Endothelial cell (in vitro differentiated cells): ENCODE measurements around the gene UBXN4. TPM values are rescaled to one million over a fixed set of nuclear protein-coding genes. Genes with fewer than 3 reads are reported as not detected.
A peak's percentile ranks its signal among the peaks of the same experiment; 100 is the strongest.

ENCODE experiments used
- DNase-seq: peaks from one replicate; pipeline ENCODE4 v3.0.0; 2021; ENCODE audit warnings: low spot score
- H3K27ac Mint-ChIP-seq: one replicate; pipeline ENCODE4 v1.8.0; 2021; ENCODE audit warnings: mixed read lengths, inconsistent platforms; ENCODE audit not compliant: unreplicated experiment
- H3K27me3 Mint-ChIP-seq: one replicate; pipeline ENCODE4 v1.8.0; 2021; ENCODE audit warnings: mild to moderate bottlenecking, moderate library complexity, mixed read lengths, inconsistent platforms; ENCODE audit not compliant: unreplicated experiment
- H3K36me3 Mint-ChIP-seq: one replicate; pipeline ENCODE4 v1.8.0; 2021; ENCODE audit warnings: mild to moderate bottlenecking, low read depth, mixed read lengths, inconsistent platforms; ENCODE audit not compliant: unreplicated experiment
- H3K4me1 Mint-ChIP-seq: one replicate; pipeline ENCODE4 v1.8.0; 2021; ENCODE audit warnings: mild to moderate bottlenecking, mixed read lengths, inconsistent platforms; ENCODE audit not compliant: unreplicated experiment
- H3K4me3 Mint-ChIP-seq: one replicate; pipeline ENCODE4 v1.8.0; 2021; ENCODE audit warnings: mild to moderate bottlenecking, mixed read lengths, inconsistent platforms; ENCODE audit not compliant: unreplicated experiment
- H3K9me3 Mint-ChIP-seq: one replicate; pipeline ENCODE4 v1.8.0; 2021; ENCODE audit warnings: mixed read lengths, inconsistent platforms; ENCODE audit not compliant: unreplicated experiment
- CTCF ChIP-seq: fragments of 200-600 bp; sonication (generic); IDR thresholded peaks from one replicate; pipeline ENCODE4 v1.5.0; 2021; ENCODE audit warnings: antibody characterized with exemption; ENCODE audit not compliant: unreplicated experiment
- total RNA-seq: library from RNA; stranded (reverse); fragmentation: NEBNext Ultra II Directional; extraction: Animal tissue kit (Norgen Biotek cat#: 25700); gene quantifications from one replicate; pipeline ENCODE4 v1.2.1, GENCODE V29; 2021; ENCODE audit not compliant: unreplicated experiment

Gene UBXN4
- total RNA-seq, 1 donor from 2014 or later, result 101 TPM

DNA sequence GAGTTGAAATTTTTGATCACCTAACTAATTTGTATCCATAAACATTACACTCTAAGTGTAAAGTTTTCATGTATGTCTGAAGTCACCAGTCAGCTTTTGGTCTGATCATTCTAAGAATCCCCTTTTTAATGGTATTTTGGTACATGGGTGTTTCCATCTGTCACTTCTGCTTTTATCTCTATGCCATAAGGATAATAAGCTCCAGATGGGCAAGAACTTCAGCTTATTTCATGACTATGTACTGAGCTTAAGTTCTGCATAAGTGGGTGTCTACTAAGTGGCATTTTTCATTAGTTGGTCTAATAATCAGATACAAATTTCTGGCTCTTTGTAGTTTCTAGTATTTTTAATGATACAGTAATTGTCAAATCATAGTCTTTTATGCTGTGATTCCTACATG is 20.4 kb downstream of the UBXN4 start:
- TF ChIP-seq CTCF, result no peak
- Mint-ChIP-seq H3K36me3 (peaks cover 9% of the 10 kb centered on the region), H3K27me3 (no peaks in the 10 kb centered on the region), H3K27ac (peak overlapping the region; percentile 93), H3K4me3 (no peak overlapping the region), H3K4me1 (peaks cover 28% of the 10 kb centered on the region), H3K9me3 (no peaks in the 10 kb centered on the region)
- no peak for DNase-seq

GRCh38 chr2:135762530-135762929 is 20.9 kb downstream of the UBXN4 start:
- Mint-ChIP-seq H3K9me3 (no peaks in the 10 kb centered on the region), H3K27me3 (no peaks in the 10 kb centered on the region), H3K4me3 (no peak overlapping the region), H3K27ac (peak overlapping the region; percentile 93), H3K36me3 (peaks cover 8% of the 10 kb centered on the region), H3K4me1 (peaks cover 28% of the 10 kb centered on the region)
- peak; percentile 10 for DNase-seq
- no peak for TF ChIP-seq CTCF

GRCh38 chr2:135768863-135769262 is 27.2 kb downstream of the UBXN4 start:
- H3K27me3 Mint-ChIP-seq, result no peaks in the 10 kb centered on the region
- no peak for TF ChIP-seq CTCF
- no peak overlapping the region for H3K4me3 Mint-ChIP-seq
- no peaks in the 10 kb centered on the region for H3K4me1 Mint-ChIP-seq
- H3K27ac Mint-ChIP-seq, result no peak overlapping the region
- H3K9me3 Mint-ChIP-seq, result no peaks in the 10 kb centered on the region
- no peak for DNase-seq
- peaks cover 36% of the 10 kb centered on the region for H3K36me3 Mint-ChIP-seq

DNA sequence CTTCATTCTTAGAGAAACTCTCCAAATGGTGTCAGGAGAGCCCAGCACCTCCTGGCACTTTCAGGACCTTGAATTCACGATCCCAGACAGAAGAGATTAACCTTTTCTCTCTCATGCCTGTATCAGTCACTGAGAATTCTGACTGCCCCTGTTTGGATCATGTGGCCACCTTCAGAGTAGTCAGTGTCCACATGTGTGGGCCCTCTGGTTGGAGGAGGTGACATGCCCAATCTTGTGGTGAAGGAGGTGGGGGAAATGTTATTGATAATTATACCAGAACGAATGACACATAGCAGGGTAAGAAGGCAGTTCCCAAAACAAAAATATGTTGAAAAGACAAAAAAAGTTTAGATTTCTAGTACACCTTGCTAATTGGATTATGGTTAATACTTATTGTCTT is 31.7 kb downstream of the UBXN4 start:
- H3K9me3 Mint-ChIP-seq, result no peaks in the 10 kb centered on the region
- no peaks in the 10 kb centered on the region for H3K27me3 Mint-ChIP-seq
- no peak for TF ChIP-seq CTCF
- H3K4me3 Mint-ChIP-seq, result peak overlapping the region; percentile 59
- peaks cover 45% of the 10 kb centered on the region for H3K36me3 Mint-ChIP-seq
- no peak for DNase-seq
- H3K27ac Mint-ChIP-seq, result peak overlapping the region; percentile 57
- no peaks in the 10 kb centered on the region for H3K4me1 Mint-ChIP-seq

DNA sequence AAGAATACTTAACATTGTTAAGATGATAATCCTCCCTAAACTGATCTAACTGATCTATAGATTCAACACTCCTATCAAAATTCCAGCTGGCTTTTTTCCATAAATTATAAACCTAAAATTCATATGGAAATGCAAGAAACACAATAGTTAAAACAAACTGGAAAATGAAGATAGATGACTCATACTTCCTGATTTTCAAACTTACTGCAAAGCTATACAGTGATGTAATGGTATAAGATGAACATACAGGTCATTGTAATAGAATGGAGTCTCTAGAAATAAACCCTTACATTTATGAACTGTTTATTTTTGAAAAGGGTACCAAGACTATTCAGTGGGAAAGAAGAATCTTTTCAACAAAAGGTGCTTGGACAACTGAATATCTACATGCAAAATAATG is 32.3 kb downstream of the UBXN4 start:
- no peak for DNase-seq
- Mint-ChIP-seq H3K27ac (no peak overlapping the region), H3K9me3 (no peaks in the 10 kb centered on the region), H3K27me3 (no peaks in the 10 kb centered on the region), H3K36me3 (peaks cover 46% of the 10 kb centered on the region), H3K4me3 (no peak overlapping the region), H3K4me1 (no peaks in the 10 kb centered on the region)
- no peak for TF ChIP-seq CTCF
